Measurements from ENCODE around the gene FANK1.
"Not testable (repeated sequence)": the region's sequence is repeated elsewhere in the genome, so short reads cannot be mapped to it uniquely, and the experiment has no call there.

FANK1 gene

GRCh38 chr10:126036515-126036914 is 140.2 kb downstream of the FANK1 start:
- no peak for DNase-seq

GRCh38 chr10:126037946-126038345 is 141.6 kb downstream of the FANK1 start:
- no peak for DNase-seq

- DNase-seq, result no peak
These were observed 144.8 kb downstream of the FANK1 start for GRCh38 chr10:126041117-126041516.

- peak; percentile 84 for DNase-seq
These were observed 145.5 kb downstream of the FANK1 start for GRCh38 chr10:126041804-126042231.

- DNase-seq, result no peak
These were observed 146.0 kb downstream of the FANK1 start for GRCh38 chr10:126042354-126042753.

GRCh38 chr10:126042906-126043305 is 146.5 kb downstream of the FANK1 start:
- peak; percentile 10 for DNase-seq

GRCh38 chr10:126043389-126043788 is 147.0 kb downstream of the FANK1 start:
- DNase-seq, result no peak

GRCh38 chr10:126045861-126046260 is 149.5 kb downstream of the FANK1 start:
- no peak for DNase-seq

GRCh38 chr10:126046831-126047230 is 150.5 kb downstream of the FANK1 start:
- DNase-seq, result no peak

- DNase-seq, result not testable (repeated sequence)
These were observed 151.4 kb downstream of the FANK1 start for GRCh38 chr10:126047749-126048148.

GRCh38 chr10:126049759-126050700 is 153.7 kb downstream of the FANK1 start:
- DNase-seq, result no peak

- no peak for DNase-seq
These were observed 155.8 kb downstream of the FANK1 start for GRCh38 chr10:126052171-126052570.

- no peak for DNase-seq
These were observed 157.8 kb downstream of the FANK1 start for GRCh38 chr10:126054191-126054590.

GRCh38 chr10:126057494-126057893 is 161.1 kb downstream of the FANK1 start:
- no peak for DNase-seq

- DNase-seq, result no peak
These were observed 161.7 kb downstream of the FANK1 start for GRCh38 chr10:126058104-126058503.

- no peak for DNase-seq
These were observed 162.1 kb downstream of the FANK1 start for GRCh38 chr10:126058507-126058906.
